NT2/D1 (cell line): ENCODE measurements around the gene APOBR.

Source experiments
- SUZ12 ChIP-seq: IDR thresholded peaks from 2 replicates; pipeline ENCODE4 v1.6.1; 2011; ENCODE audit not compliant: insufficient read length, insufficient read depth; ENCODE audit errors: extremely low read depth
- YY1 ChIP-seq: IDR thresholded peaks from 2 replicates; pipeline ENCODE4 v1.6.1; 2011; ENCODE audit not compliant: insufficient read length, insufficient read depth
- ZNF274 ChIP-seq: IDR thresholded peaks from 2 replicates; pipeline ENCODE4 v1.6.1; 2011; ENCODE audit warnings: mild to moderate bottlenecking, low read depth, low read length

DNA sequence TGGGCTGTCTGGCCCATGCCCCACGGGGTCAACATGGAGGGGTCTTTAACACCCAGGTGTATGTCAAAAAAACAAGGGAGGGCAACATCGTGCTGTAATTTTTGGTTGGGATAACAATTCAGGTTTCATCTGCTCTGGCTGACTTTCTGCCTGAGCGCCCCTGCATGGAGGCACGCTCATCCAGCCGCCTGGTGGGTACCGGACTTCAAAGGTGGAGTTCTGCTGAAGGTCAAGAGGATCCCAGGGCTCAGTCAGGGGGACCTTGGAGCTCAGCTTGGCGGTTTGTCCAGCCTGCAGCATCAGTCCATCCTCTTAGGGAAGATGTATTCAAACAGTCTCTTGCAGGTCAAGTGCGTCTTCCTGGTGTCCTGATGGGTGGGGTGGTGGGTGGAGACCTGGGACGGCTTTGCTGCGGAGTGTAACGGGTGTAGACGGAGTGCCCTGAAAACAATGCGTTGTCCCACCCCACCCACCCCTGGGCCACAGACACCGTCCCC, 53.9 kb downstream of the APOBR start:
- TF ChIP-seq ZNF274 (no peak), YY1 (no peak), SUZ12 (no peak)
